Mesenteric fat pad (tissue), 1 donor: Measurements from ENCODE around the gene PEMT. TPM values are rescaled to one million over a fixed set of nuclear protein-coding genes. Genes with fewer than 3 reads are reported as not detected.

Source experiments
- DNase-seq: peaks from one replicate; pipeline ENCODE4 v3.0.0-alpha.2; 2020; ENCODE audit warnings: low spot score
- total RNA-seq: library from RNA; stranded (reverse); fragmentation: NEBNext Ultra II Directional; extraction: Animal tissue kit (Norgen Biotek cat#: 25700); gene quantifications from one replicate; pipeline ENCODE4 v1.2.1, GENCODE V29; 2021
- donor health status: DM: yes; HTN: yes; CAD: no.

Gene PEMT
- total RNA-seq, 1 donor from 2014 or later, result 151 TPM

- DNase-seq, result no peak
Measured at GRCh38 chr17:17570798-17571716, 20.5 kb downstream of the PEMT start.

DNA sequence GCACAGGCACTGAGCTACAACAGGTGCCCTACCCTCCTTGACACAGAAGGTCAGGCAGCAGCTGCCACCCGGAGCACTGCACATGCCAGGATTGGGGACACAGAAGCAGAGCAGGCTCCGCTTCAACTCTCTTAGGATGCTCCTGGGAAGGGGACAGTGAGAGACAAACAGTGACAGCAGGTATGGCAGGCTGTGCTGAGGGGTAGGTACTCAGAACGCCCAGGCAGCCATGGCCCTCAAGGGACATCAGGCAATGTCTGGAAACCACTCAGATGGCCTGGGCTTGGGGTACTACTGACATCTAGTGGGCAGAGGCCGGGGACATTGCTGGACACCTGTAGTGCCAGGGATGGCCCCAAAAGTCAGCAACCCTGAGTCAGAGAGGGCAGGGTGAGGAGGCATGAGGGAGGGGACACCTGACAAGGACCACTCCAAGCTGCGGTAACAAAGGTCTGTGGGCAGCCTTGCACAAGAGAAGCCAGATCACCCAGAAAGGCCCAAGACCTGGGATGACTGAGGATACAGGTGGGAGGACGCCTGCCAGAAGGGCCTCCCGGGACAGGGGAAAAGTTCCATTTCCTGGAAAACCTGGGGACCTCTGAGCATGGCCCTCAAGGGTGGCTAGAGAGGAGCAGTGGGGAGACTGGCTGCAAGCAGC is 21.2 kb downstream of the PEMT start:
- no peak for DNase-seq

DNA sequence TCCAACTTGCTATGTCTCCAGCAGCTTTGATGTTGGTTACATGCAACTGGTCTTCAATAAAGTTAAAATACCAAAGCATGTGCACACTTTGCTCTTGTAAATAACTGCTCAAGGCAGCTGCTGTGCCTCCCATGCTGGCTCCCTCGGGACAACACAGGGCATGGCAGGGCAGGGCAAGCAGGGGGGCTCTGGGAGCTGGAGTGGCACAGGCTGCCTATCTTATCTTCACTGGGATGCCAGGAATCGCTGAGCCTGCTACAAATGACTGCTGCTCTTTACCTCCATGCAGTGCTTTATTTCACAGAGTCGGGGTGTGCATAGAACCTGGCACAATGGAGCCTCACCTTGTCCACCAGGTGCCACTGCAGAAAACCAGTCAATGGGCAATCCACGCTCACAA is 21.8 kb downstream of the PEMT start:
- no peak for DNase-seq

DNA sequence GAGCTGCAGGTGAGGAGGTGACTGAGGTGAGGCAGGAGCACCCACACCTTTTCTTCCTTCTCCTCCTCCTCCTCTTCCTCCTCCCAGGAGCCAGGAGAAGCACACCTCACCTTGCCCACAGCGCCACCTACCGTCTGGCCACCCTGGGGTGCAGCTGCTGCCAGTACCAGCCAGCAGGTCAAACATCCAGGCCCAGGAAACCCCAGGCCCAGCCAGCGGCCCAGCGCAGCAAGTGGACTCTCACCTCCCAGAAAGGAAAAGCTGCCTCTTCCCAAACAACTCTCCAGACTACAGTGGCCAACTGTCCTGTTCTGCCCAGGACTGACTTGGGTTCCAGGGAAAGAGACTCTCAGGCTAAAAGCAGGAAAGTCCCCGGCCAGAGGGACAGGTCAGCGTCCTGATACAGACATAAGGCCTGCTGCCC is 22.7 kb downstream of the PEMT start:
- no peak for DNase-seq

GRCh38 chr17:17567631-17568030 is 23.9 kb downstream of the PEMT start:
- no peak for DNase-seq

GRCh38 chr17:17566896-17567513 is 24.5 kb downstream of the PEMT start:
- DNase-seq, result no peak

DNA sequence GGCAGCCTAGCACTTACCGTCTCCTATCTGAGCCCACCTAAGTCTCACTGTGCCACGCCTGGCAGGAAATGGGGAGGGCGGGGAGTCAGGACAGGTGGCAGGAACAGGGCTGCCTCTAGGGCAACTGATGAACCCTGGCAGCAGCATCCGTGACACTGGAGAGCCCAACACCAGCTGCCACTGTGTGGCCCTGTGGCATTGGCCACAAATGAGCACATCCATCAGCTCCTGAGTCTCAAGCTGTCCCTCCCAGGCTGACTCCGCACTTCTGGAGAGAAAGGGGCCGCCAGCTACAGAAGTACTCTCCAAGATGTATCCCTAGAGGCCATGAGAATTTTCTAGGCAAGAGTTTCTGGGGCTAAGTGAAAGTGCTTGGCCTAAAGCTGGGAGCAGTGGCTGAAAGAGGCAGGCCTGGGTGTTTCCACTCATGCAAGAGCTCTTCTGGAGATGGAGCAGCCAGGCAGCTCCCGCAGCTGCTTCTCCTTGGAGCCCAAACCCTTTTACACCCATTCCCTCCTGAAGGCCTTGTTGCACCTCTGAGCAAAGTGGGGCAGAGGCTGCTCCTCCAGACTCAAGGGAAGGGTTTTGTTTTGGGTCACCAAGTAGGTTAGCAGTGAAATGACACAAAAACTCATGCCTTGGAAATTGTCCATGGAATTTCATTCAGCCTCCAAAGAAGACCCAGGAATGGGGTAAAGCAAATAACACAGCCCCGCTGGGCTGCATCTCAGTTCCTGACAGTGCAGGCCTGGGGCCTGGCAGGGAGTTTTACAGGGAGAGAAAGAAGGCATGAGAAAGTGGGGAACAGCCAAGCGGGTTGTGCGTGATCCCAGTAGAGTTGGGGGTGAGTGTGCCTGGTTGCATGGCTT is 25.8 kb downstream of the PEMT start:
- no peak for DNase-seq

- no peak for DNase-seq
Measured at GRCh38 chr17:17564896-17565295, 26.6 kb downstream of the PEMT start.

DNA sequence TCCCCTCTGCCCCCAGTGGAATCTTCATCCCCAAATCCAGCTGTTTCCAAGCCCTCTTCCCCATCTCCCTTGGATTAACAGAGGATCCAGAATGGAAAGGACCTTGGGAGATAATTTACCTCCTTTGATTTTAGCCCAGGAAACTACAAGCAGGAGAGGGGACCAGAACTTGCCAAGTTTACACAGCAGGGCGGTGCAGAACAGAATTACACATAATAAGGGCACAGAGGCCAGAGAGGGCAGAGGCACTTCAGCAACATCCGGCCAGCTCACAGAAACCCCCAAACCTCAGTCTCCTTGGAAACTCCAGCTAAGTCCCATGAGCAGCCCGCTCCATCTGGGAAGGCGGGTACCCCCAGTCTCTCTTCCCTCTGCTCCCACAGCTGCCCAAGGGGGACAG is 27.2 kb downstream of the PEMT start:
- no peak for DNase-seq

DNA sequence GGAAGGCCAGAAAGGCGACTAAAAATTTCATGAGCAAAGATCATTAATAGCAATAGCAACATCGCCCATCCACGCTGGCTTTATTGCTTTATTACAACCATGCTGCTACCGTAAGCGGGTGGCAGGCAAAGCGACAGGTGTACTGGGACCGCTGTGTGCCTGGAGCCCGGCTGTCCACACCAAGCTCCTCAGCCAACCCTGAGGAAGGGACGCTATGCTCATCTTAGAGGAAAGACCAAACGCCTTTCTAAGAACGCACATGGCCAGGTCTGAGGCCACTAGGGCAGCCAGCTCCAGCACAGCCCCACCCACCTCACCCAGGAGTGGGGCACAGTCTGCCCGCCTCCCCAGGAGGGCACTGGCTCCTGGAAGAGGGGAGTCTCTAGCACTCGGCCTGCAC is 28.0 kb downstream of the PEMT start:
- no peak for DNase-seq

DNA sequence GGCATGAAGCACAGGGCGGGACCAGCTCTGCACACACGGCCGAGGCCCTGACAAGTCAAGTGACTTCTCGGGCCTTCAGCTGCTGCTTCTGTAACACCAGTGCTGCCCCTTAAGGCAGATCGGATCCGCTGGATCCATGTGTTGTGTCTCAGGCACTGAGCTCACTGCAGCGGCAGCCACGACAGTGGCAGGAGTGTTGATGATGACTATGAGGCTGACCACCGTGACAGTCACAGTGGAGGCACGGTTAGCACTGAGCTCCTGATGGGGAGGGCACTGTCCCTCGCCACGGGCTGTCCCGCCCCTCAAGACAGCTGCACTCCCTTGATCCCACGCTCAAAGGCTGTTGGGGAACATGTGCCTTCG is 29.4 kb downstream of the PEMT start:
- no peak for DNase-seq

GRCh38 chr17:17561408-17562145 is 29.9 kb downstream of the PEMT start:
- DNase-seq, result no peak

GRCh38 chr17:17560975-17561374 is 30.5 kb downstream of the PEMT start:
- no peak for DNase-seq

GRCh38 chr17:17560167-17560566 is 31.3 kb downstream of the PEMT start:
- DNase-seq, result no peak

GRCh38 chr17:17559164-17559563 is 32.3 kb downstream of the PEMT start:
- no peak for DNase-seq

GRCh38 chr17:17558431-17558830 is 33.1 kb downstream of the PEMT start:
- DNase-seq, result no peak

- no peak for DNase-seq
Measured at GRCh38 chr17:17557796-17558195, 33.7 kb downstream of the PEMT start.

- DNase-seq, result no peak
Measured at GRCh38 chr17:17556671-17557070, 34.8 kb downstream of the PEMT start.

DNA sequence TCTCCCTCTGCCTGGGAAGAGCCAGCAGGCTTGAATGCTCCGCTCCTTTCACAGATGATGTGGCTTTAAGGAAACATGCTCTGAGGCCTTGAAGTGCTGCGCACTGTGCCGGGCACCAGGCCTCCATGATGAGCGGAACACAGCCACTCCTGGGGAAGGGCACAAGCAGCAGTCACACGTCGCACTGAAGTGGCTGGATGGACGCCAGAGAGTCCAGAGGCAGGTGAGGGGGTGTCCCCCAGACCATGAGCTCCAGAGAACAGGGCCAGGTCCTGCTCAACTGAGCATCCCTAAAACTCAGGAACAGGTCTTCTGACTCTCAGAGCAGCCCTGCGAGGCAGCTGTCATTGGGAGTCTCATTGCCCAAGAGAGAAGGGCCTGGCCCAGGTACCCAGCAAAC is 35.6 kb downstream of the PEMT start:
- DNase-seq, result no peak

- DNase-seq, result no peak
Measured at GRCh38 chr17:17555151-17555550, 36.4 kb downstream of the PEMT start.

- DNase-seq, result no peak
Measured at GRCh38 chr17:17554266-17554665, 37.2 kb downstream of the PEMT start.
